Measurements from ENCODE around the gene B3GAT2. TPM values are rescaled to one million over a fixed set of nuclear protein-coding genes. Genes with fewer than 3 reads are reported as not detected.

The B3GAT2 gene
- total RNA-seq, 1 experiment from 2014 or later = not detected

DNA sequence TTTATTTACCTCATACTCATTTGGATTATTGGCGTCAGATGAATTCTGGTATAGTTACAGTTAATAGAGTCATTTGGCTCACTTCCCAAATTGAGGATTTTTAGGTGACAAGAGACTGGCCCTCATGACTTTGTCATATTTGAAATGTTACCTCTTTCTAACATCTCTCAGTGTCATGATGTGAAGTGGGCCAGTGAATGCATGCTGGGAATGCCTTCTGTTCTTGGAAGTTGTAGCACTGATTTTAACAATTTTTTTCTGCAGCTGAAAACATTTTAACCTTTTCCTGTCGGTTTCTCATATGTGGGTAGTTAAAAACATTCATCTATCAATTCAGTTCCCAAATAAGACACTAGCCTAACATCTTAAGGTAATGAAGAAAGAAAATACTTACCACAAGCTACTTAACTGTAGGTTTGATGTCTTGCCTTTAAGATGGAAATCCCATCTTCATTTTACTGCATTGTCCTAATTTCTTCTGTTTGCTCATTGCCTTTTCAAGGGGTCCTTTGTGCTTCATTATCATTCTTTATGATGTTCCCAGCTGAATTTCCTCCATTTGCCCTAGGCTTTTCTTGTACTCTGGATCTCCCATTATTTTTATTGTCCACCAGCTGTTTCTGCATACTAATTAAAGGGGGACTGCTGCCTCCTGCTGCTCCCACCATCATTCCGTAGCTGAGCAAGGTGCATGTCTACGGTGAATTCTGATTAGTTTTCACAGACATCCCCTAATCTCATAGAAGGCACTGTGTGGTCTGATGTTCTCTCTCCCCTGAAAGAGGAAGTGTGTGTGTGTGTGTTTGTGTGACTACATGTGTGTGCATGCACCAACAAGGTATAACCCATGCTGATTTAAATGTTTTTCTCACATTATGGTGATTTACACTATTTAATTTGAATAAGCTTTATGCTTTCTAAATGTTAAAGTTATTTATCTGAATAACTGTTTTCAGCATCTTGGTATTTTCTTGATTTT is 109.5 kb downstream of the B3GAT2 start:
- no peaks in the 10 kb centered on the region for H3K9me2 ChIP-seq (ENCODE audit: insufficient read depth)
- H3K4me3 ChIP-seq (replicated peaks in 1 of 2; ENCODE audit: low read depth in 1 of 2, low read length in 2 of 2) = no peak overlapping the region
- no peaks in the 10 kb centered on the region for H3K36me3 ChIP-seq (ENCODE audit: control insufficient read depth in 1 of 2, insufficient read depth in 2 of 2, low read length in 2 of 2)
- no peak overlapping the region for H2AFZ ChIP-seq (ENCODE audit: low read depth, low read length, poor library complexity, severe bottlenecking)
- no peaks in the 10 kb centered on the region for H4K20me1 ChIP-seq (ENCODE audit: insufficient read depth)
- BruUV-seq (replicated peaks) = no TSS peak
- ChIA-PET RAD21 (ENCODE audit: low non-redundant PET in 1 of 2, low total read pairs in 2 of 2, uncharacterized antibody in 2 of 2, unreplicated experiment in 2 of 2) (no interaction called here), CTCF (no interaction called here), POLR2A (no interaction called here)
- no peaks in the 10 kb centered on the region for H3K4me1 ChIP-seq (ENCODE audit: control insufficient read depth in 1 of 2, insufficient read depth in 2 of 2, low read length in 2 of 2)
- H3K9me3 ChIP-seq (ENCODE audit: control insufficient read depth in 1 of 2, insufficient read depth in 1 of 2, low read depth in 1 of 2, low read length in 2 of 2) = no peaks in the 10 kb centered on the region
- H3K9ac ChIP-seq (ENCODE audit: low read length) = no peak overlapping the region
- H3K27me3 ChIP-seq (ENCODE audit: insufficient read depth, low read length) = no peaks in the 10 kb centered on the region
- H3K27ac ChIP-seq (ENCODE audit: low read depth, low read length) = no peak overlapping the region
- intact Hi-C loops (cut with micrococcal nuclease) = no loop called here
- TF ChIP-seq RAD21 (IDR thresholded peaks at IDR 0.05; ENCODE audit: low read depth) (no peak), JUND (IDR thresholded peaks at IDR 0.05) (no peak), SRF (IDR thresholded peaks at IDR 0.05; ENCODE audit: low read depth) (no peak)
- TF ChIP-seq, protein P1, sequence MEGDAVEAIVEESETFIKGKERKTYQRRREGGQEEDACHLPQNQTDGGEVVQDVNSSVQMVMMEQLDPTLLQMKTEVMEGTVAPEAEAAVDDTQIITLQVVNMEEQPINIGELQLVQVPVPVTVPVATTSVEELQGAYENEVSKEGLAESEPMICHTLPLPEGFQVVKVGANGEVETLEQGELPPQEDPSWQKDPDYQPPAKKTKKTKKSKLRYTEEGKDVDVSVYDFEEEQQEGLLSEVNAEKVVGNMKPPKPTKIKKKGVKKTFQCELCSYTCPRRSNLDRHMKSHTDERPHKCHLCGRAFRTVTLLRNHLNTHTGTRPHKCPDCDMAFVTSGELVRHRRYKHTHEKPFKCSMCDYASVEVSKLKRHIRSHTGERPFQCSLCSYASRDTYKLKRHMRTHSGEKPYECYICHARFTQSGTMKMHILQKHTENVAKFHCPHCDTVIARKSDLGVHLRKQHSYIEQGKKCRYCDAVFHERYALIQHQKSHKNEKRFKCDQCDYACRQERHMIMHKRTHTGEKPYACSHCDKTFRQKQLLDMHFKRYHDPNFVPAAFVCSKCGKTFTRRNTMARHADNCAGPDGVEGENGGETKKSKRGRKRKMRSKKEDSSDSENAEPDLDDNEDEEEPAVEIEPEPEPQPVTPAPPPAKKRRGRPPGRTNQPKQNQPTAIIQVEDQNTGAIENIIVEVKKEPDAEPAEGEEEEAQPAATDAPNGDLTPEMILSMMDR (IDR thresholded peaks at IDR 0.05 in 2 of 3, conservative IDR thresholded peaks at IDR 0.05 in 1 of 3; ENCODE audit: borderline replicate concordance in 1 of 3, insufficient read depth in 1 of 3, low read depth in 2 of 3, low read length in 2 of 3) = no peak
- no peaks in the 10 kb centered on the region for H3K79me2 ChIP-seq (ENCODE audit: insufficient read depth, low read length)
- no peak for ATAC-seq
- no peak for DNase-seq (ENCODE audit: low read depth, low spot score)
- H3K4me2 ChIP-seq (ENCODE audit: low read length) = no peak overlapping the region

DNA sequence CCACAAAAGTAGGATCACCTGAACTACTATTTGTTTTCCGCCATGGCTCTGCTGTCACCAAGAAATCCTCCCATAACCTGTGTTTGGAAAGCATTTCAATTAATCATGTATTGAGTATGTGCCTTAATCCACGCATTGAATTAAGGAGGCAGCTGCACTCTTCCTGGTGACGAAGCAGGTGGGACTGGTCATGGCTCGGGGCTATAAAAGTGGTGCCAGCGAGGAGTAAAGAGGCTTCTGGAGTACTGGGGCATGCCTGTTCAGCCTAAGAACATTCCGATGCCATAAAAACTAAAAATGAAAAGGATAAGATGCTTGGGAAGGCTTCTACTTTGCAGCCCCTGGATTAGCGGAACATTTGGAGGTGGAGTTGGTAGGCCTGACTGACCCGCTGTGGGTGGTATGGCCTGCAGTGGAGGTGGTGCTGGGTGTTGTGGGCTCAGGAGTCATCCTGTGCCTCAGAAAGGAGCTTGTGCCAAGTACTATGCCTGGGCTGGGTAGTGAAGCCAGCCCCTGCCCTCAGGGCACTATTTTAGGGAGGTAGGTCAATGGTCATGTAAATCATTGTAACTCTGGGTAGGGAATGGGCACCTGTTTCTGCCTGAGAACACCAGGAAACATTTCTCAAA is 110.5 kb downstream of the B3GAT2 start:
- no peak overlapping the region for H3K4me3 ChIP-seq (replicated peaks in 1 of 2; ENCODE audit: low read depth in 1 of 2, low read length in 2 of 2)
- ChIA-PET POLR2A (no interaction called here), RAD21 (ENCODE audit: low non-redundant PET in 1 of 2, low total read pairs in 2 of 2, uncharacterized antibody in 2 of 2, unreplicated experiment in 2 of 2) (no interaction called here), CTCF (no interaction called here)
- DNase-seq (ENCODE audit: low read depth, low spot score) (no peak), ATAC-seq (no peak)
- no peak overlapping the region for H3K27ac ChIP-seq (ENCODE audit: low read depth, low read length)
- no peaks in the 10 kb centered on the region for H3K4me1 ChIP-seq (ENCODE audit: control insufficient read depth in 1 of 2, insufficient read depth in 2 of 2, low read length in 2 of 2)
- intact Hi-C loops (cut with micrococcal nuclease) = no loop called here
- no peaks in the 10 kb centered on the region for H4K20me1 ChIP-seq (ENCODE audit: insufficient read depth)
- no peaks in the 10 kb centered on the region for H3K9me2 ChIP-seq (ENCODE audit: insufficient read depth)
- no peaks in the 10 kb centered on the region for H3K79me2 ChIP-seq (ENCODE audit: insufficient read depth, low read length)
- no peak overlapping the region for H3K9ac ChIP-seq (ENCODE audit: low read length)
- H2AFZ ChIP-seq (ENCODE audit: low read depth, low read length, poor library complexity, severe bottlenecking) = no peak overlapping the region
- no peak for TF ChIP-seq EZH2phosphoT487 (IDR thresholded peaks at IDR 0.05; ENCODE audit: borderline replicate concordance)
- no peak for TF ChIP-seq TCF7L2 (IDR thresholded peaks at IDR 0.05; ENCODE audit: borderline replicate concordance, extremely low read depth, insufficient read depth, insufficient read length)
- TF ChIP-seq YY1 (IDR thresholded peaks at IDR 0.05; ENCODE audit: extremely low read depth, insufficient replicate concordance, low read depth, low read length) = no peak
- TF ChIP-seq, protein P2, sequence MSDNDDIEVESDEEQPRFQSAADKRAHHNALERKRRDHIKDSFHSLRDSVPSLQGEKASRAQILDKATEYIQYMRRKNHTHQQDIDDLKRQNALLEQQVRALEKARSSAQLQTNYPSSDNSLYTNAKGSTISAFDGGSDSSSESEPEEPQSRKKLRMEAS (IDR thresholded peaks at IDR 0.05) = no peak
- no peak for TF ChIP-seq ELF1 (IDR thresholded peaks at IDR 0.05; ENCODE audit: borderline replicate concordance, low read depth)
- no peak for TF ChIP-seq EZH2 (IDR thresholded peaks at IDR 0.05)
- no TSS peak for BruUV-seq (replicated peaks)
- no peaks in the 10 kb centered on the region for H3K27me3 ChIP-seq (ENCODE audit: insufficient read depth, low read length)
- H3K4me2 ChIP-seq (ENCODE audit: low read length) = no peak overlapping the region
- H3K9me3 ChIP-seq (ENCODE audit: control insufficient read depth in 1 of 2, insufficient read depth in 1 of 2, low read depth in 1 of 2, low read length in 2 of 2) = no peaks in the 10 kb centered on the region
- H3K36me3 ChIP-seq (ENCODE audit: control insufficient read depth in 1 of 2, insufficient read depth in 2 of 2, low read length in 2 of 2) = no peaks in the 10 kb centered on the region
